ENCODE data around the gene GPR153. TPM values are rescaled to one million over a fixed set of nuclear protein-coding genes. Genes with fewer than 3 reads are reported as not detected.

The GPR153 gene
- total and polyA plus RNA-seq, 4 donors, result 0.37 to 5.9 (median 2.7) TPM

GRCh38 chr1:6199298-6200187 is 61.4 kb downstream of the GPR153 start, which contains the start of gene RPL22:
TSS of gene RPL22 (minus strand) at chr1:6199595. CDS start at chr1:6199573, 22 bp downstream.
- H3K27ac ChIP-seq (ENCODE audit: low read depth in 1 of 2, low read length in 2 of 2), result peak within 1 kb of the TSS; percentile 75 to 86
- DNase-seq (ENCODE audit: low spot score), result peak; percentile 94
- H3K9me3 ChIP-seq (ENCODE audit: control insufficient read depth in 4 of 4, low read length in 3 of 4), result no peaks in the 10 kb centered on the region
- no peaks in the 10 kb centered on the region for H3K27me3 ChIP-seq (ENCODE audit: control insufficient read depth in 4 of 4, insufficient read depth in 4 of 4, low read length in 3 of 4)
- H3K9ac ChIP-seq (ENCODE audit: low read depth in 1 of 2, low read length in 2 of 2), result peak within 1 kb of the TSS; percentile 94
- WGBS, result 2% methylated on average over 53 of the region's 53 CpGs
- H3K36me3 ChIP-seq (ENCODE audit: control insufficient read depth in 4 of 4, insufficient read depth in 3 of 4, low read depth in 1 of 4, low read length in 3 of 4), result peaks cover 2 to 15% (median 11%) of the 10 kb centered on the region in 4 donors
- TF ChIP-seq TAF1 (conservative IDR thresholded peaks at IDR 0.05) (peak; percentile 55), CTCF (IDR thresholded peaks at IDR 0.05; ENCODE audit: low read depth, low read length, missing input control) (no peak), SP1 (IDR thresholded peaks at IDR 0.05) (peak; percentile 92), JUND (IDR thresholded peaks at IDR 0.05) (no peak), EGR1 (IDR thresholded peaks at IDR 0.05; ENCODE audit: low read depth in 2 of 2) (peak; percentile 42 to 89), RXRA (IDR thresholded peaks at IDR 0.05) (peak; percentile 69 to 74), FOXA1 (IDR thresholded peaks at IDR 0.05) (peak; percentile 76), ZBTB33 (IDR thresholded peaks at IDR 0.05) (peak; percentile 97), ATF3 (IDR thresholded peaks at IDR 0.05) (peak; percentile 43), MAX (IDR thresholded peaks at IDR 0.05) (peak; percentile 99), RAD21 (IDR thresholded peaks at IDR 0.05) (peak; percentile 40 to 55), REST (IDR thresholded peaks at IDR 0.05) (peak; percentile 89), HNF4A (conservative IDR thresholded peaks at IDR 0.05) (peak; percentile 47 to 60), YY1 (IDR thresholded peaks at IDR 0.05) (peak; percentile 98), NR2F2 (IDR thresholded peaks at IDR 0.05) (peak; percentile 11), GABPA (IDR thresholded peaks at IDR 0.05 in 1 of 2, conservative IDR thresholded peaks at IDR 0.05 in 1 of 2) (peak in 1 of 2 donors; percentile 77), FOXA2 (IDR thresholded peaks at IDR 0.05) (peak; percentile 72), HNF4G (IDR thresholded peaks at IDR 0.05) (peak; percentile 11)
- peak within 1 kb of the TSS; percentile 81 to 99 (median 94) for H3K4me3 ChIP-seq (ENCODE audit: low read depth in 1 of 3, low read length in 3 of 3)
- peaks cover 7 to 29% (median 21%) of the 10 kb centered on the region in 4 donors for H3K4me1 ChIP-seq (ENCODE audit: control insufficient read depth in 4 of 4, insufficient read depth in 4 of 4, low read length in 3 of 4)

Data from liver (tissue), 9 donors.